Measurements from ENCODE around the gene BSCL2. TPM values are rescaled to one million over a fixed set of nuclear protein-coding genes. Genes with fewer than 3 reads are reported as not detected.

BSCL2 gene
- total RNA-seq, 4 donors from 2014 or later: 61.7 to 155 (median 75.7) TPM

DNA sequence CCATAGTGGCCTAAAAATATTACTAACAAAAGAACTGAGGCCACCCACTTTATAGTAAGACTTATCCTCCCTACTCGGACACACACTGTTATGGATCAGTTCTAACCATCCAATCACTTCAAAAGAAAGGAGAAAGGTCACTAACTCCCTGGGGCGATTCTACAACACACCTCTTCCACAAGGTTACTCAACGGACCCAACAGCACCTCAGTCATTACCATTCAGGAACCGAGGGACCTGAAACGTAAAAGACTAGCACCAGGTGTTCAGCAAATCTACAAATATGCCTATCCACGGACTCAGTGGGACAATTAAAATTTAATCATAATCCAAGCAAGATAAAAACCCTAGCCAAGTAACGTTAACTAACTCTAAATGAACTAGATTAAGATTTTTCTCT is 18.4 kb upstream of the BSCL2 start:
- TF ChIP-seq POLR2A (IDR thresholded peaks at IDR 0.05): peak; percentile 15
- no peak for TF ChIP-seq EP300 (IDR thresholded peaks at IDR 0.05; ENCODE audit: low read depth)
- peak in 2 of 3 donors; percentile 31 to 40 for TF ChIP-seq POLR2AphosphoS5 (IDR thresholded peaks at IDR 0.05)
- Histone ChIP-seq H3K4me1 (peaks cover 21 to 50% (median 31%) of the 10 kb centered on the region in 4 donors), H3K27me3 (no peaks in the 10 kb centered on the region), H3K27ac (peak overlapping the region; percentile 97 to 99 (median 98)), H3K4me3 (peak overlapping the region; percentile 73 to 96 (median 90)), H3K36me3 (peaks cover 0 to 31% (median 16%) of the 10 kb centered on the region in 4 donors), H3K9me3 (no peaks in the 10 kb centered on the region)
- intact Hi-C loops (cut with DNase I; ENCODE audit: low total_unique reads) (no loop called here), in situ Hi-C loops (cut with MboI; ENCODE audit: low pct_ligation_motif_present in 1 of 4, low pct_unique_long_range_greater_than_20kb in 1 of 4, low sequenced_read_pairs in 3 of 4) (no loop called here)
- no peak for DNase-seq
- 0% methylated on average over 2 to 7 of the region's 7 CpGs for WGBS, 2 donors (ENCODE audit: low coverage in 1 of 2)

DNA sequence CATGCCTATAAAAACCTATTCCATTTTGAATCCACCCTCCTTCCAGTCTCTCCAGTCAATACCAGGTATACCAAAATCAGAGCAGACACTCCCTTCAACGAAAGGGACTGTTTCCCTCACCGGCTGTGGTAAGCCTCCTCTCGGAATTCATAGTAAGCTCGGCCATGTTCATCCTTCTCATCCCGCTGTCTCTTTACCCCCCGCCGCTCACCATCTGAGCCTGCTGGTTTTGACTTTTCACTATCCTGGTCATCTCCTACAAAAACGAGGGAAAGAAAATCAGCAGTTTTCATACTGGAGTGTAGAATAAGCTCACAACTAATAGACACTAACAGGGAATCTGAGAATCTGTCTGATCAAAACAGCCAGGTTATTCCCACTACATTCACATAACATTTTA is 16.9 kb upstream of the BSCL2 start:
- no peak for TF ChIP-seq EP300 (IDR thresholded peaks at IDR 0.05; ENCODE audit: low read depth)
- TF ChIP-seq POLR2A (IDR thresholded peaks at IDR 0.05): no peak
- TF ChIP-seq, protein P1, sequence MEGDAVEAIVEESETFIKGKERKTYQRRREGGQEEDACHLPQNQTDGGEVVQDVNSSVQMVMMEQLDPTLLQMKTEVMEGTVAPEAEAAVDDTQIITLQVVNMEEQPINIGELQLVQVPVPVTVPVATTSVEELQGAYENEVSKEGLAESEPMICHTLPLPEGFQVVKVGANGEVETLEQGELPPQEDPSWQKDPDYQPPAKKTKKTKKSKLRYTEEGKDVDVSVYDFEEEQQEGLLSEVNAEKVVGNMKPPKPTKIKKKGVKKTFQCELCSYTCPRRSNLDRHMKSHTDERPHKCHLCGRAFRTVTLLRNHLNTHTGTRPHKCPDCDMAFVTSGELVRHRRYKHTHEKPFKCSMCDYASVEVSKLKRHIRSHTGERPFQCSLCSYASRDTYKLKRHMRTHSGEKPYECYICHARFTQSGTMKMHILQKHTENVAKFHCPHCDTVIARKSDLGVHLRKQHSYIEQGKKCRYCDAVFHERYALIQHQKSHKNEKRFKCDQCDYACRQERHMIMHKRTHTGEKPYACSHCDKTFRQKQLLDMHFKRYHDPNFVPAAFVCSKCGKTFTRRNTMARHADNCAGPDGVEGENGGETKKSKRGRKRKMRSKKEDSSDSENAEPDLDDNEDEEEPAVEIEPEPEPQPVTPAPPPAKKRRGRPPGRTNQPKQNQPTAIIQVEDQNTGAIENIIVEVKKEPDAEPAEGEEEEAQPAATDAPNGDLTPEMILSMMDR (IDR thresholded peaks at IDR 0.05): no peak
- TF ChIP-seq POLR2AphosphoS5 (IDR thresholded peaks at IDR 0.05): no peak
- intact Hi-C loops (cut with DNase I; ENCODE audit: low total_unique reads): no loop called here
- peaks cover 10 to 35% (median 17%) of the 10 kb centered on the region in 4 donors for H3K4me1 ChIP-seq

DNA sequence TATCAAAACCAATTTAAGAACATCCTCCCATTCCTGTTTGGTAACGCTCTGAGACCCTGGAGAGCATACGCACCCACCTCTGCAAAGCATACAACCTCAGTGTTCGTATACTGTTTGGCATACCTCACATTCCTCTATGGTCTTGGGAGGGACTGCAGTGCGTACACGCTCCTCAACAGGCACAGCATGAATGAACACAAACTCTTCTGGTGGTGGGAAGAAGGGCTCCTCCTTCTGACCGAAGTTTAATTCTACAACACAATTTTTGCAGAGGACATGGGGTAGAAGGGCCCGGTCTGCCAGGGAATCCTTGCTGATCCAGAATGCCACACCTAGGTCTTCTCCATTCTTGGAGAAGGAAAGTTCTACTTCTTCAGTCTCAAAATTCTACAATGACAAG is 14.8 kb upstream of the BSCL2 start:
- no peak for DNase-seq
- no peak overlapping the region for H3K4me3 ChIP-seq
- TF ChIP-seq EP300 (IDR thresholded peaks at IDR 0.05; ENCODE audit: low read depth): no peak
- TF ChIP-seq, protein P1 (IDR thresholded peaks at IDR 0.05): no peak
- no peak for TF ChIP-seq POLR2AphosphoS5 (IDR thresholded peaks at IDR 0.05)
- no peak for TF ChIP-seq POLR2A (IDR thresholded peaks at IDR 0.05)
- intact Hi-C loops (cut with DNase I; ENCODE audit: low total_unique reads) (no loop called here), in situ Hi-C loops (cut with MboI; ENCODE audit: low pct_ligation_motif_present in 1 of 4, low pct_unique_long_range_greater_than_20kb in 1 of 4, low sequenced_read_pairs in 3 of 4) (no loop called here)
- peaks cover 10 to 32% (median 17%) of the 10 kb centered on the region in 4 donors for H3K4me1 ChIP-seq
- peaks cover 2 to 66% (median 36%) of the 10 kb centered on the region in 4 donors for H3K36me3 ChIP-seq
- no peaks in the 10 kb centered on the region for H3K27me3 ChIP-seq
- 79 to 83% methylated on average over 5 to 7 of the region's 7 CpGs for WGBS, 2 donors (ENCODE audit: low coverage in 1 of 2)
- no peaks in the 10 kb centered on the region for H3K9me3 ChIP-seq
- H3K27ac ChIP-seq: no peak overlapping the region

More for the DNA sequence above, 16.9 kb upstream of the BSCL2 start:
- Histone ChIP-seq H3K9me3 (no peaks in the 10 kb centered on the region), H3K27me3 (no peaks in the 10 kb centered on the region), H3K4me3 (peak overlapping the region in 1 of 4 donors; percentile 73), H3K27ac (peak overlapping the region in 1 of 4 donors; percentile 98), H3K36me3 (peaks cover 2 to 45% (median 25%) of the 10 kb centered on the region in 4 donors)
- in situ Hi-C loops (cut with MboI; ENCODE audit: low pct_ligation_motif_present in 1 of 4, low pct_unique_long_range_greater_than_20kb in 1 of 4, low sequenced_read_pairs in 3 of 4): no loop called here
- DNase-seq: no peak
- 48 to 65% methylated on average over 7 to 8 of the region's 8 CpGs for WGBS, 2 donors (ENCODE audit: low coverage in 1 of 2)

DNA sequence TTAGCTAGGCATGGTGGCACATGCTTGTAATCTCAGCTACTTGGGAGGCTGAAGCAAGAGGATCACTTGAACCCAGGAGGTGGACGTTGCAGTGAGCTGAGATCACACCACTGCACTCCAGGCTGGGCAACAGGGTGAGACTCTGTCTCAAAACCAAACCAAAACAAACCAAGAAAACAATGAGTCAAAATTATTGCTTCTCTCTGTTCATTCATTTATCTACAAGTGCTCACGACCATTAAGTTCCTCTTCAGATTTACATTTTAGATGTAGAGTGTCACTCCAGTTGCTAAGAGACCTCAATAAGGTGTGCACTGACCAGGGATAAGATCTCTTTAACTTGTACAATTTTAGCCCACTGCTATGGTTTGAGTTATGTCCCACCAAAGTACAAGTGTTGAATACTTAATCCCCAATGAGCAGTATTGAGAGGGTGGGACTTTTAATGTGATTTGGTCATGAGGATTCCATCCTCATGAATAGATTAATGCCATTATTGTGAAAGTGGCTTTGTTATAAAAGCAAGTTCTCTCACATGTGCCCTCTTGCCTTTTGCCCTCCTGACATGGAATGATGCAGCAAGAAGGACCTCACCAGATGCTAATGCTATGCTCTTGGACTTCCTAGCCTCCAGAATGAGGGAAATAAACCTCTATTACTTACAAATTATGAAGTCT is 12.2 kb upstream of the BSCL2 start:
- 69 to 88% methylated on average over 1 to 2 of the region's 2 CpGs for WGBS, 2 donors (ENCODE audit: low coverage in 1 of 2)
- no peak overlapping the region for H3K27ac ChIP-seq
- H3K4me1 ChIP-seq: peaks cover 6 to 19% (median 8%) of the 10 kb centered on the region in 4 donors
- no peaks in the 10 kb centered on the region for H3K27me3 ChIP-seq
- TF ChIP-seq, protein P1 (IDR thresholded peaks at IDR 0.05): no peak
- no peak for TF ChIP-seq POLR2AphosphoS5 (IDR thresholded peaks at IDR 0.05)
- TF ChIP-seq POLR2A (IDR thresholded peaks at IDR 0.05): no peak
- TF ChIP-seq EP300 (IDR thresholded peaks at IDR 0.05; ENCODE audit: low read depth): no peak
- in situ Hi-C loops (cut with MboI; ENCODE audit: low pct_ligation_motif_present in 1 of 4, low pct_unique_long_range_greater_than_20kb in 1 of 4, low sequenced_read_pairs in 3 of 4) (no loop called here), intact Hi-C loops (cut with DNase I; ENCODE audit: low total_unique reads) (no loop called here)
- DNase-seq: no peak
- peaks cover 2 to 85% (median 46%) of the 10 kb centered on the region in 4 donors for H3K36me3 ChIP-seq
- H3K9me3 ChIP-seq: no peaks in the 10 kb centered on the region
- H3K4me3 ChIP-seq: no peak overlapping the region

All from transverse colon (tissue), 4 donors.